Endodermal cell (in vitro differentiated cells): ENCODE results near the gene CABP5. TPM values are rescaled to one million over a fixed set of nuclear protein-coding genes. Genes with fewer than 3 reads are reported as not detected.

ENCODE experiments used
- DNase-seq: peaks from one replicate; pipeline ENCODE4 v3.0.0-alpha.2; 2017
- H3K27ac ChIP-seq: 2 replicates; pipeline ENCODE4 v1.5.1; 2013; ENCODE audit warnings: mild to moderate bottlenecking, low read depth, low read length, moderate library complexity
- H3K27me3 ChIP-seq: 2 replicates; pipeline ENCODE4 v1.6.1; 2013; ENCODE audit warnings: mild to moderate bottlenecking, low read length, moderate library complexity; ENCODE audit not compliant: insufficient read depth, control insufficient read depth, poor library complexity, severe bottlenecking
- H3K36me3 ChIP-seq: 2 replicates; pipeline ENCODE4 v1.7.0; 2013; ENCODE audit warnings: mild to moderate bottlenecking, low read length, moderate library complexity; ENCODE audit not compliant: control insufficient read depth, insufficient read depth
- H3K4me1 ChIP-seq: one replicate; pipeline ENCODE4 v1.7.0; 2013; ENCODE audit warnings: low read length; ENCODE audit not compliant: control insufficient read depth, insufficient read depth
- H3K4me3 ChIP-seq: 2 replicates; pipeline ENCODE4 v1.5.1; 2013; ENCODE audit warnings: mild to moderate bottlenecking, low read length, moderate library complexity
- H3K9ac ChIP-seq: 2 replicates; pipeline ENCODE4 v1.6.1; 2013; ENCODE audit warnings: mild to moderate bottlenecking, low read length, moderate library complexity; ENCODE audit not compliant: poor library complexity, severe bottlenecking; ENCODE audit errors: extremely low read depth
- H3K9me3 ChIP-seq: 2 replicates; pipeline ENCODE4 v1.6.1; 2013; ENCODE audit warnings: mild to moderate bottlenecking, low read length, moderate library complexity; ENCODE audit not compliant: control insufficient read depth
- H3K27ac Mint-ChIP-seq: 2 replicates; pipeline ENCODE4 v1.8.0; 2020; ENCODE audit warnings: mixed read lengths
- H3K27me3 Mint-ChIP-seq: 2 replicates; pipeline ENCODE4 v1.8.0; 2021; ENCODE audit warnings: mild to moderate bottlenecking, mixed read lengths; ENCODE audit not compliant: insufficient read depth
- H3K36me3 Mint-ChIP-seq: 2 replicates; pipeline ENCODE4 v1.8.0; 2020; ENCODE audit warnings: low read depth, mixed read lengths
- H3K4me1 Mint-ChIP-seq: 2 replicates; pipeline ENCODE4 v1.8.0; 2020; ENCODE audit warnings: mixed read lengths
- H3K4me3 Mint-ChIP-seq: 2 replicates; pipeline ENCODE4 v1.8.0; 2020; ENCODE audit warnings: mild to moderate bottlenecking, moderate library complexity, mixed read lengths
- H3K9me3 Mint-ChIP-seq: 2 replicates; pipeline ENCODE4 v1.8.0; 2020; ENCODE audit warnings: mild to moderate bottlenecking, mixed read lengths
- WGBS, 2 experiments: methylation state at CpG; one replicate each; pipeline versions ENCODE4 v1.1.5 to v1.1.7; 2013; ENCODE audit warnings: missing lambda C conversion rate in 2 of 2, mixed read lengths in 1 of 2; ENCODE audit not compliant: insufficient coverage in 1 of 2, insufficient read length in 1 of 2; 5-methylcytosine and 5-hydroxymethylcytosine counted together
- total RNA-seq, 2 donors: library from RNA; stranded (reverse); fragmentation: NEBNext Ultra II Directional in 1 of 2; extraction: Animal tissue kit (Norgen Biotek cat#: 25700) in 1 of 2; gene quantifications; 2 replicates in 1 of 2; 3 replicates in 1 of 2; pipeline ENCODE4 v1.2.1, GENCODE V29; 2021
- TF ChIP-seq, protein P1 (sequence below): fragments of 200-600 bp; sonication (generic); conservative IDR thresholded peaks from 2 replicates; pipeline ENCODE4 v1.5.0; 2021; ENCODE audit warnings: antibody characterized with exemption, mild to moderate bottlenecking

The CABP5 gene
- total RNA-seq, 2 donors from 2014 or later, result not detected

DNA sequence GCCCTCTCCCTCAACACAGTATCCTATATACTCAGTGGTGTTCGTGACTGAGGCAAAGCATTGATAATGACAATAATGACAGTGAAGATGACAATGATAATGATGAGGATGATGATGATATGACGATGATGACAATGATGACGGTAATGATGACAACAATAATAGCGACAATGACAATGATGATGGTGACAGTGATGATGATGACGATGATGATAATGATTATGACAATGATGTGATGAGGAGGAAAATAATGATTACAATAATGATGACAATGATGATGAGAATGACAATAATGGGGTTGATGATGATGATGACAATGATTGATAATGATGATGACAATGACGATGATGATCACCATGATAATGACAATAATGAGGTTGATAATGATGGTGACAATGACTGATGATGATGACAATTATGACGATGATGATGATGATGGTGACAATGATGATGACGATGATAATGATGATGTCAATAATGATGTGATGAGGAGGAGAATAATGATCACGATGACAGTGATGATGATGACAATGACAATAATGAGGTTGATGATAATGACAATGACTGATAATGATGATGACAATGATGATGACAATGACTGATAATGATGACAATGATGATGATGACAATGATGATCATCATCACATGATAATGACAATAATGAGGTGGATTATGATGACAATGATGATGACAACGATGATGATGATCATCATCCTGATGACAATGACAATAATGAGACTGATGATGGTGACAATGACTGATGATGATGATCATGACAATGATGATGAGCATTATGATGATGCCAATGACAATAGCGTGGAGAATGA, 32.7 kb downstream of the CABP5 start:
- Mint-ChIP-seq H3K4me3 (no peak overlapping the region), H3K27ac (no peak overlapping the region), H3K36me3 (no peaks in the 10 kb centered on the region), H3K9me3 (peaks cover 15% of the 10 kb centered on the region), H3K27me3 (peaks cover 33% of the 10 kb centered on the region), H3K4me1 (peaks cover 2% of the 10 kb centered on the region)
- Histone ChIP-seq H3K9ac (no peak overlapping the region), H3K4me3 (no peak overlapping the region), H3K36me3 (no peaks in the 10 kb centered on the region), H3K27ac (no peak overlapping the region), H3K9me3 (peaks cover 35% of the 10 kb centered on the region), H3K27me3 (peaks cover 48% of the 10 kb centered on the region), H3K4me1 (no peaks in the 10 kb centered on the region)
- DNase-seq, result no peak
- TF ChIP-seq, protein P1, sequence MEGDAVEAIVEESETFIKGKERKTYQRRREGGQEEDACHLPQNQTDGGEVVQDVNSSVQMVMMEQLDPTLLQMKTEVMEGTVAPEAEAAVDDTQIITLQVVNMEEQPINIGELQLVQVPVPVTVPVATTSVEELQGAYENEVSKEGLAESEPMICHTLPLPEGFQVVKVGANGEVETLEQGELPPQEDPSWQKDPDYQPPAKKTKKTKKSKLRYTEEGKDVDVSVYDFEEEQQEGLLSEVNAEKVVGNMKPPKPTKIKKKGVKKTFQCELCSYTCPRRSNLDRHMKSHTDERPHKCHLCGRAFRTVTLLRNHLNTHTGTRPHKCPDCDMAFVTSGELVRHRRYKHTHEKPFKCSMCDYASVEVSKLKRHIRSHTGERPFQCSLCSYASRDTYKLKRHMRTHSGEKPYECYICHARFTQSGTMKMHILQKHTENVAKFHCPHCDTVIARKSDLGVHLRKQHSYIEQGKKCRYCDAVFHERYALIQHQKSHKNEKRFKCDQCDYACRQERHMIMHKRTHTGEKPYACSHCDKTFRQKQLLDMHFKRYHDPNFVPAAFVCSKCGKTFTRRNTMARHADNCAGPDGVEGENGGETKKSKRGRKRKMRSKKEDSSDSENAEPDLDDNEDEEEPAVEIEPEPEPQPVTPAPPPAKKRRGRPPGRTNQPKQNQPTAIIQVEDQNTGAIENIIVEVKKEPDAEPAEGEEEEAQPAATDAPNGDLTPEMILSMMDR, result no peak
- 88% methylated on average over 10 to 11 of the region's 11 CpGs for WGBS, 2 experiments

DNA sequence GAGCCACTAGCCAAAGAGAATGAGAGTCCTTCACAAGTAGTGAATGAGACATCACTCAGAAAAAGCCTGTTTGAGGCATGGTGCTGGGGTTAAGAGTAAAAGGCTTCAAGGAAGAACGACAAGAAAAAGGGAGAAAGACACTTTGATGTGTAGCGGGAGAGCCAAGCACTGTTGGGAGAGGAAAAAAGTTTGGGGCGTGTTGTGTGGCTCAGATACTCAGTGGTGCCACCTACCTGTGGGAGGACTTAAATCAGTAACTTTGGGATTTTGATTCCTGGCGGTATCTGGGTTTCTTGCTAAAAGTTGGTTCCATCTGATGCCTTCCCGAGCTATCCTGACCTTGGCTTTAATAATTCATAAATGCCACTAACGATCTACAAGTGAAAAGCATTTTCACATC, 37.1 kb downstream of the CABP5 start:
- H3K4me3 Mint-ChIP-seq, result no peak overlapping the region
- TF ChIP-seq, protein P1, result peak; percentile 62
- Histone ChIP-seq H3K36me3 (no peaks in the 10 kb centered on the region), H3K27me3 (peaks cover 26% of the 10 kb centered on the region), H3K9me3 (peaks cover 32% of the 10 kb centered on the region), H3K9ac (no peak overlapping the region), H3K4me1 (no peaks in the 10 kb centered on the region), H3K4me3 (no peak overlapping the region), H3K27ac (no peak overlapping the region)
- peaks cover 35% of the 10 kb centered on the region for H3K27me3 Mint-ChIP-seq
- H3K4me1 Mint-ChIP-seq, result peaks cover 2% of the 10 kb centered on the region
- peaks cover 15% of the 10 kb centered on the region for H3K9me3 Mint-ChIP-seq
- WGBS, 2 experiments, result 81% methylated on average over 4 to 6 of the region's 6 CpGs
- H3K36me3 Mint-ChIP-seq, result no peaks in the 10 kb centered on the region
- no peak overlapping the region for H3K27ac Mint-ChIP-seq
- peak; percentile 59 for DNase-seq

DNA sequence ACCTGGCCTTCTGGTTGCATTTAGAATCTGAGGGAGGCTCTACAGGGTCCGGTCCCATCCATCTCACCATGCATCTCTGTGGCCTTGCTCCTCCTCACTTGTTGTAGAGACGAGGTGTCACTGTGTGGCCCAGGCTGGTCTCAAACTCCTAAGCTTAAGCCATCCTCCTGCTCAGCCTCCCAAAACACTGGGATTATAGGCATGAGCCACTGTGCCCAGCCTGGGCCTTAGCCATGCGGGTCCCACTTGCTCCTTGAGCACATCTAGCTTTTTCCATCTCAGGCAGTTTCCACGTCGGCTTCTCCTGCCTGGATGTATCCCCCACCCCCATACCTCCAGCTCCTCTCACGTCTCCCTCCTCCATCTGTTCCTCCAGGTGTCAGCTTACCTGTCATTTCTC, 39.6 kb downstream of the CABP5 start:
- H3K27ac Mint-ChIP-seq, result no peak overlapping the region
- no peak for DNase-seq
- Histone ChIP-seq H3K27ac (no peak overlapping the region), H3K36me3 (no peaks in the 10 kb centered on the region), H3K4me3 (no peak overlapping the region), H3K9me3 (peaks cover 19% of the 10 kb centered on the region), H3K27me3 (peaks cover 18% of the 10 kb centered on the region), H3K9ac (no peak overlapping the region), H3K4me1 (no peaks in the 10 kb centered on the region)
- TF ChIP-seq, protein P1, result no peak
- H3K4me3 Mint-ChIP-seq, result no peak overlapping the region
- H3K4me1 Mint-ChIP-seq, result no peaks in the 10 kb centered on the region
- H3K27me3 Mint-ChIP-seq, result peaks cover 44% of the 10 kb centered on the region
- no peaks in the 10 kb centered on the region for H3K36me3 Mint-ChIP-seq
- peaks cover 21% of the 10 kb centered on the region for H3K9me3 Mint-ChIP-seq
- WGBS, 2 experiments, result 76 to 84% methylated on average over 5 to 6 of the region's 6 CpGs
